Stimulated activated CD8-positive, alpha-beta memory T cell treated with anti-CD3 and anti-CD28 coated beads, Interleukin-15, amount 100 ng/mL, for 1 hour (primary cell): ENCODE data around the gene MFN2.
"Not testable (repeated sequence)": the region's sequence is repeated elsewhere in the genome, so short reads cannot be mapped to it uniquely, and the experiment has no call there.

ENCODE experiments used
- DNase-seq: peaks from one replicate; pipeline ENCODE4 v3.0.0-alpha.2; 2020; ENCODE audit warnings: low read depth

MFN2 gene

GRCh38 chr1:11998636-11999035, 18.4 kb downstream of the MFN2 start:
- DNase-seq = no peak

GRCh38 chr1:11999236-11999635, 19.0 kb downstream of the MFN2 start:
- DNase-seq = no peak

DNA sequence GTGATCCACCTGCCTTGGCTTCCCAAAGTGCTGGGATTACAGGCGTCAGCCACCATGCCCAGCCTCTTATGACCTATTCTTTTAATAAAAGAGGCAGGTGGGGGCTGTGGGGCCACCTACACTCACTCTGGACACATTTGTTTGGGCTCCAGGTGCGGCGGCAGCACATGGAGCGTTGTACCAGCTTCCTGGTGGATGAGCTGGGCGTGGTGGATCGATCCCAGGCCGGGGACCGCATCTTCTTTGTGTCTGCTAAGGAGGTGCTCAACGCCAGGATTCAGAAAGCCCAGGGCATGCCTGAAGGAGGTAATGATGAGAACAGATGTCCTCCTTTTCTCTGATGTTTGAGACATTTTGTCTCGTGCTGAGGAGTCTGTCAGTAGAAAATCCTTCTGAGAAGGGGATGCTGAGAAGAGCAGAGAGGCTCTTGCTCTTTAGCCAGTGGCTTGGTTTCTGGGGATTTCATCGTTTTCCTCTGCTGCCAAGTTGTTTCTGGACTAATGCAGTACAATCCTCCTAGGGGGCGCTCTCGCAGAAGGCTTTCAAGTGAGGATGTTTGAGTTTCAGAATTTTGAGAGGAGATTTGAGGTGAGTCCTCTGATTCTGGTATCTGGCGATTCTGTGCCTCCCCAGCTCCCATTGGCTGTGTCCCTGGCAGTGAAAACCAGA, 21.1 kb downstream of the MFN2 start:
- DNase-seq = no peak

- DNase-seq = no peak
These were observed 21.8 kb downstream of the MFN2 start for GRCh38 chr1:12001996-12002493.

DNA sequence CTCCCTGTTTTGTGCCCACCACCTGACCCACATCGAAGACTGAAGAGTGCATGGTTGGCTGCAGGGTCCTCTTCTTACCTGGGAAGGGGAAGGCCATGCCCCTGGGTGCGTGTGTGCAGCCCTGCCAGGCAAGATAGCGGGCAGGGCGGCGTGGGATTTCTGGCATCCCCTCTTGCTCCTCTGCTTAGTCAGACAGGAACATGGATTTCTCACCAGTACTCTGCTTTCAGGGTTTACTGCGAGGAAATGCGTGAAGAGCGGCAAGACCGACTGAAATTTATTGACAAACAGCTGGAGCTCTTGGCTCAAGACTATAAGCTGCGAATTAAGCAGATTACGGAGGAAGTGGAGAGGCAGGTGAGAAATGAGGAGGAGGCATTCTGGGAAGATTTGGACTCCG, 23.5 kb downstream of the MFN2 start:
- DNase-seq = no peak

DNA sequence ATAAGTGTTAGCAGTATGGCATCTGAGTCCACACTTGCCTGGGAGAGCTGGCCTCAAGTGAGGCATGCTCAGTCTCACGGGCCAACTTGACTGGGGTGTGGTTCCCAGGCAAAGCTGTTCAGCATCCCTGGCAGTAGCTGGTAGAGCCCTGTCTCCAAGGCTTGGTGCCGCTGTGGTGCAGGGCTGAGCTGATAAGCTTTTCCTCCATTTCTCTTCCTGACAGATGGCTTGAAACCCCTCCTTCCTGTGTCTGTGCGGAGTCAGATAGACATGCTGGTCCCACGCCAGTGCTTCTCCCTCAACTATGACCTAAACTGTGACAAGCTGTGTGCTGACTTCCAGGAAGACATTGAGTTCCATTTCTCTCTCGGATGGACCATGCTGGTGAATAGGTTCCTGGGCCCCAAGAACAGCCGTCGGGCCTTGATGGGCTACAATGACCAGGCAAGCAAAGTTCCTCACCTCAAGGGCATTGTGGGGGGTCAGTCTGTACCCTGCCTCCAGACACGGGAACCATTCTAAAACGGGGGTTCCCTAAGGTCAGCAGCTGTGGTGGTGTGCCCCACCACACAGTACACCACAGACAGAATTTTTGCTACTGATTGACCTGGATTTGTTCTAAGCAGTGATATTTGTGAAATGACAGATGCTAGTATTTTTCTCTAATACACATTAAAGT, 25.4 kb downstream of the MFN2 start:
- no peak for DNase-seq

- DNase-seq = no peak
These were observed 26.1 kb downstream of the MFN2 start for GRCh38 chr1:12006167-12006921.

DNA sequence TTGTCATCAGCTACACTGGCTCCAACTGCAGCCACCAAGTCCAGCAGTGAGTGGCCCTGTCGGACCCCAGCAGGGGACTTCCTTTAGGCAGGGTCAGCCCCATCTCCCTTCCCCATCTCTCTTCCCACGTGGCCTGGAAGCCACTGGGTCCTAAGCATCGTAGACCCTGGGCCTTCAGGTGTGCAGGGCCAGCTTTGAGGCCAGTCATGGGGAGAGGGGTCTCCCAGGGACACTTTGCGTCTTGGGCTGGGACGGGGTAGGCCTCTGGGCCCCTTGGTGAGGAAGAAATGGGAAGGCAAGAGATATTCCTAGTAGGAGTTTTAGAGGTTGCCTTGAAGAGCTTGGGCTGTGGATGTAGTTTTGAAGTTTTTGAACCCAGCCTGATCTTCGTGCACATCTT, 27.0 kb downstream of the MFN2 start:
- no peak for DNase-seq

GRCh38 chr1:12008355-12008754, 28.1 kb downstream of the MFN2 start:
- DNase-seq = not testable (repeated sequence)

GRCh38 chr1:12009318-12009947, 29.2 kb downstream of the MFN2 start:
- no peak for DNase-seq

- DNase-seq = no peak
These were observed 30.7 kb downstream of the MFN2 start for GRCh38 chr1:12010746-12011570.

DNA sequence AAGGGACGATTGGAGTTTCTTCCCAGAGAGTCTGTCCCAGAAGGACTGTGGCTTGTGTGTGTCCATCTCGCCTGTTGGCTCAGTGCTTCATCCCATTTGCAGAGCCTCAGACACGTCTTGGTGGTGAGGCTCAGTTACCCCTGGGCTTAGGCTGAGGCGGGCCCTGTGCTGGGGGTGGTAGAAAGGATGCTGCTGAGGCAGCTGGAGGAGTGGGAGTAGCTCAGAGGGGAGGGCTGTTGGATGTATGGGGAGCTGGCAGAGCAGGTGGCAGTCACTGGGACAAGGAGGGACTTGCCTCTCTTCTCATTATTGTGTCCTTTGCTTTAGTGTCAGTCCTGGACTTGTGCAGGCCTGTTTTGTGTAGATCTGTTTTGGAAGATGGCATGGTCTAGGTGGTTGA, 31.8 kb downstream of the MFN2 start:
- no peak for DNase-seq

DNA sequence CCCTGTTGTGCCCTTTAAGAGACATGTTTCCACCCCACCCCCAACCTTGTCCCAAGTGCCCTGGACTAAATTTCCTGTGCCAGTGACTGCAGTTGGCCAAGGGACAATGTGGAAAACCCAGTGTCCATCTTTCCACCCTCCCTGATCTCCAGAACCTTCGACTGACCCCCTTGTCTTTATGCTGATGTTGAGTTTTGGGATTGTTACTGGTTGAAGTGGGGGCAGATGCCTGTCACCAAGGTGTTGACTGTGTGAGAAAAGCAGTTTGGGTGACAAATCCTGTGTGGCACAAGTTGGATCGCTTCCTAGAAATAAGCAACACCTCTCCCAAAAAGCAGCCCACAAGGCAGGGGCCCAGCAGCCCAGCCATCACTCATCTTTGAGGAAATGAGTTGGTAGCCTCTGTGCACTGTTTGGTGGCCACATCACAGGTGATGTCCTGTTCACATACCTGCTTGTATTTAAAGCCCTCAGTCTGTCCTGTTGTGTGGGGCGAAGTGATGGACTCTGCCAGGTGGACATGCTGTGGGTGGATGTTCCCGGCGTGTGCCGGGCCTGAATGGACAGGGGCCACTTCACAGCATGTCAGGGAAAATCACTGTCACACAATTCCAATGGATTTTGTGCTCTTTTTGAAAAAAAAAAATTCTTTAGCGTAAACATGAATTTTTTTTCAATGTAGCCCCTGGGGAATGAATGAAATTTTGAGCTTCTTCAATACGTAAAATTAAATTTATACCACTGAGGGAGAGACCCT, 32.5 kb downstream of the MFN2 start:
- DNase-seq = no peak

GRCh38 chr1:12014141-12014991, 34.1 kb downstream of the MFN2 start:
- DNase-seq = no peak

GRCh38 chr1:12015001-12015491, 34.8 kb downstream of the MFN2 start:
- DNase-seq = no peak

DNA sequence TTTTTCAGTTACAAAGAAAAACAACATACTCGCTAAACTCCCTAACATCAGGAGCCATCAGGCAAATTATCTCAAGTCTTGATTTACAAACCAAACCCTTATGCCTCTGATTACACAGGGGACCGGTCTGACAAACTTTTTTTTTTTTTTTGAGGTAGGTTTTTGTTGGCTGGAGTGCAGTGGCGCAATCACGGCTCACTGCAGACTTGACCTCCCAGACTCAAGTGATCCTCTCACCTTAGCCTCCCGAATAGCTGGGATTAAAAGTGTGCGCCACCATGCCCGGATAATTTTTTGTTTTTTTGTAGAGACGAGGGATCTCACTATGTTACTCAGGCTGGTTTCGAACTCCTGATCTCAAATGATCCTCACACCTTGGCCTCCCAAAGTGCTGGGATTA, 35.3 kb downstream of the MFN2 start:
- no peak for DNase-seq

DNA sequence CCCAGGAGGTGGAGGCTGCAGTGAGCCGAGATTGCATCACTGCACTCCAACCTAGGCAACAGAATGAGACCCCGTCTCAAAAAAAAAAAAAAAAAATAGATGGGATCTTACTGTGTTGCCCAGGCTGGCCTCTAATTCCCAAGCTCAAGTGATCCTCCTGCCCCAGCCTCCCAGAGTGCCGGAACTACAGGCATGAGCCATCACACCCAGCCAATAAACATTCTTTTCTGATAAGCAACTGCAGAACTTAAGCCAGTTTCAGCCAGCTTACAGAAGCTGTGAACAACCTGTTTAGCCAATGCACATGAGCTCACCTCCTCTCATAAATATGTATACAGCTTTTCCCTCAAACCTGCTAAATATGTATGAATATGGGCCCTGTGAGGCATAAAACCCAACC, 35.9 kb downstream of the MFN2 start:
- DNase-seq = no peak

DNA sequence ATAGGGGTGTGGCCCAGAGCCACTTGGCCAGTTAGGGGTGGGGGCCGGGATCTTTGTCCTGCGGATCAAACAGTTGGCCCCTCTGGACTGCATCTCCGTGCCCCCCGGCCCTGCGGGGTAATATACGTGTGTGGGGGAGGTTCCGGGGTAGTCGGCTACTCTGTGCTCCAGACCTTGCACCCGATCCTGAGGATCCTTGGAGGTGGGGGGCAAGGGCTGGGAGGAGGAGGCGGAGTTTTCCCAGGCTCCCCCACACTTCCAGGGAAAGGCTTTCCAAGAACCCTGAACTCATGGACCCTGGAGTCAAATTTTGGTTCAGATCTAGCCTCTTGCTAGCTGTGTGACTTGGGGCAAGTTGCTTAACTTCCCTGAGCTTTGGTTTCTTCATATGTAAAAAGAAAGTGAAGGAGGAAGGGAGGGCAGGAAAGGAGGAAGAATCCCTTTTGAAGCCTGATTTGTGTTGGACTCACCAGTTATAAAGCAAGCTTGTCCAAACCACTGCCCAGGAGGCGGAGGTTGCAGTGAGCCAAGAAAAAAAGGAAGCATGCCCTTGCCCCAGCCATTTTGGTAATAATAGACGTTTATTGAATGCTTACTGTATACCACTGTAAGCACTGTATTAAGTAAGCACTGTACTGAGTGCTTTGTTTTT, 39.7 kb downstream of the MFN2 start:
- DNase-seq = no peak

DNA sequence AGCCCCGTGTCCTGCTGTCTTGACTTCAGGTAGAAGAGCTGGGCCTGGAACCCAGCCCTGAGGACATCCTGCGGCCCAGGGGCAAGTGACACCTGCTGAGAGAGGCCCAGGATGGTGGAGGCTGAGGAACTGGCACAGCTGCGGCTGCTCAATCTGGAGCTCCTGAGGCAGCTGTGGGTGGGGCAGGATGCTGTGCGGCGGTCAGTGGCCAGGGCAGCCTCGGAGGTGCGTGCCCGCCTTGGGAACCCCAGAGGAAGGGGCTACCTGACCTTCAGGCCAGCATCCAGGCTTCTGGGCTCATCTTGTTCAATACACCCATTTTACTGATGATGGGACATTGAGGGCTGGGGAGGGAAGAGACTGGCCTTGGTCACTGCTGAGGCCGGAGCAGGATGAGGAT, 41.4 kb downstream of the MFN2 start:
- DNase-seq = no peak
